Endothelial cell of umbilical vein (primary cell): ENCODE data around the gene CHGA. TPM values are rescaled to one million over a fixed set of nuclear protein-coding genes. Genes with fewer than 3 reads are reported as not detected.

Source experiments
- BruUV-seq: library from RNA; stranded (reverse); fragments of 400-500 nt; replicated peaks from 2 replicates; lab custom pipeline; 2021; lab: Mats Ljungman, UMichigan
- CTCF ChIA-PET: fragments of 300-600, 350-600 bp; sonication (Branson Sonifier 250); formaldehyde crosslinking; loops from one replicate; lab custom pipeline; 2021; ENCODE audit warnings: antibody characterized with exemption, inconsistent platforms; lab: Charles Lee
- POLR2A ChIA-PET: fragments of 300-600, 350-600 bp; sonication (Branson Sonifier 250); formaldehyde crosslinking; loops from one replicate; lab custom pipeline; 2021; ENCODE audit warnings: antibody characterized with exemption, inconsistent platforms; lab: Charles Lee
- DNase-seq: peaks from one replicate; pipeline ENCODE4 v3.0.0-alpha.2; 2011; ENCODE audit warnings: low read depth, low spot score
- FAIRE-seq: peaks from 2 replicates; lab custom pipeline; 2011; peaks lifted over from hg19 to GRCh38; lab: Jason Lieb, UNC
- H2AFZ ChIP-seq: 2 replicates; pipeline ENCODE4 v1.6.0; 2012; ENCODE audit warnings: low read depth, low read length, control low read depth, inconsistent platforms
- H3K27ac ChIP-seq: 2 replicates; pipeline ENCODE4 v1.5.1; 2011; ENCODE audit warnings: low read depth, mild to moderate bottlenecking, control low read depth, low read length, moderate library complexity; ENCODE audit not compliant: insufficient read depth
- H3K27me3 ChIP-seq, 2 experiments: 2 replicates each; pipeline versions ENCODE4 v1.6.0 to v1.6.1; 2011; ENCODE audit warnings: low read length in 2 of 2, mixed read lengths in 1 of 2; ENCODE audit not compliant: control insufficient read depth in 2 of 2, insufficient read depth in 2 of 2
- H3K36me3 ChIP-seq, 2 experiments: 2 replicates in 1 of 2; 3 replicates in 1 of 2; pipeline ENCODE4 v1.5.1; 2011; ENCODE audit warnings: low read length in 2 of 2, mild to moderate bottlenecking in 1 of 2, moderate library complexity in 1 of 2; ENCODE audit not compliant: control insufficient read depth in 2 of 2, insufficient read depth in 2 of 2; ENCODE audit errors: extremely low read depth in 1 of 2
- H3K4me1 ChIP-seq: 3 replicates; pipeline ENCODE4 v1.5.1; 2011; ENCODE audit warnings: mild to moderate bottlenecking, low read length; ENCODE audit not compliant: control insufficient read depth, insufficient read depth; ENCODE audit errors: extremely low read depth
- H3K4me2 ChIP-seq: 2 replicates; pipeline ENCODE4 v1.6.1; 2011; ENCODE audit warnings: low read length, control low read depth, mixed read lengths; ENCODE audit not compliant: insufficient read depth
- H3K4me3 ChIP-seq, 3 experiments: fragments of 200-600 bp in 1 of 3; sonication (generic), shearing (Covaris generic) in 1 of 3; replicated peaks in 1 of 3; 2 replicates each; pipeline ENCODE4 v1.5.1; 2011 to 2016; ENCODE audit warnings: control low read depth in 3 of 3, low read length in 3 of 3, mild to moderate bottlenecking in 2 of 3, inconsistent platforms in 1 of 3, low read depth in 1 of 3, moderate library complexity in 1 of 3; ENCODE audit not compliant: insufficient read depth in 1 of 3
- H3K79me2 ChIP-seq: 2 replicates; pipeline ENCODE4 v1.6.0; 2012; ENCODE audit warnings: low read length, inconsistent platforms; ENCODE audit not compliant: control insufficient read depth, insufficient read depth
- H3K9ac ChIP-seq: replicated peaks from 2 replicates; pipeline ENCODE3; 2011; ENCODE audit warnings: low read length, control low read depth; ENCODE audit not compliant: insufficient read depth; ENCODE audit errors: extremely low read depth
- H3K9me1 ChIP-seq: replicated peaks from 3 replicates; pipeline ENCODE4 v1.6.0; 2011; ENCODE audit warnings: mild to moderate bottlenecking, low read length; ENCODE audit not compliant: control insufficient read depth, insufficient read depth; ENCODE audit errors: extremely low read depth
- H3K9me3 ChIP-seq: replicated peaks from 2 replicates; pipeline ENCODE4 v1.5.1; 2012; ENCODE audit warnings: low read length, inconsistent platforms; ENCODE audit not compliant: control insufficient read depth, insufficient read depth
- H4K20me1 ChIP-seq: replicated peaks from 2 replicates; pipeline ENCODE3; 2011; ENCODE audit warnings: mild to moderate bottlenecking, low read length; ENCODE audit not compliant: control insufficient read depth, insufficient read depth; ENCODE audit errors: extremely low read depth
- CTCF ChIP-seq, 2 donors: IDR thresholded peaks; 1 replicate in 1 of 2; 2 replicates in 1 of 2; pipeline ENCODE4 v1.5.1; 2011; ENCODE audit warnings: low read length in 2 of 2, mild to moderate bottlenecking in 2 of 2, moderate library complexity in 2 of 2, control low read depth in 1 of 2, inconsistent platforms in 1 of 2, low read depth in 1 of 2; ENCODE audit not compliant: insufficient read depth in 1 of 2; ENCODE audit errors: extremely low read depth in 1 of 2
- EZH2 ChIP-seq: IDR thresholded peaks from 2 replicates; pipeline ENCODE4 v1.6.1; 2012; ENCODE audit warnings: borderline replicate concordance, low read depth, mild to moderate bottlenecking, moderate library complexity, low read length, inconsistent platforms; ENCODE audit not compliant: severe bottlenecking
- FOS ChIP-seq: IDR thresholded peaks from 2 replicates; pipeline ENCODE4 v1.6.1; 2011; ENCODE audit warnings: mild to moderate bottlenecking, low read length, moderate library complexity, borderline replicate concordance; ENCODE audit not compliant: insufficient read depth
- GATA2 ChIP-seq: IDR thresholded peaks from 2 replicates; pipeline ENCODE4 v1.7.0; 2011; ENCODE audit warnings: low read depth, mild to moderate bottlenecking, moderate library complexity, mixed read lengths, low read length; ENCODE audit not compliant: insufficient read length, insufficient read depth
- JUN ChIP-seq: IDR thresholded peaks from 2 replicates; pipeline ENCODE4 v1.6.1; 2011; ENCODE audit warnings: borderline replicate concordance, low read depth; ENCODE audit not compliant: insufficient read length, insufficient read depth
- MAX ChIP-seq: IDR thresholded peaks from 2 replicates; pipeline ENCODE4 v1.6.1; 2011; ENCODE audit not compliant: insufficient read depth, insufficient read length
- MYC ChIP-seq: IDR thresholded peaks from one replicate; pipeline ENCODE4 v1.6.1; 2011; ENCODE audit warnings: mild to moderate bottlenecking, low read depth, low read length
- POLR2A ChIP-seq: IDR thresholded peaks from 2 replicates; pipeline ENCODE4 v1.6.1; 2012; ENCODE audit warnings: low read depth, mild to moderate bottlenecking, control low read depth, low read length
- POLR2AphosphoS5 ChIP-seq: IDR thresholded peaks from 2 replicates; pipeline ENCODE4 v1.6.1; 2012; ENCODE audit warnings: low read depth, mild to moderate bottlenecking, control low read depth, low read length, moderate library complexity; ENCODE audit not compliant: insufficient read depth
- dilution Hi-C: fragments of 300-500 bp; cut with MboI; formaldehyde crosslinking; loops from one replicate; pipeline ENCODE4 v1.15.0; 2019; ENCODE audit warnings: low sequenced_read_pairs; ENCODE audit not compliant: extremely low pct_ligation_motif_present
- intact Hi-C: fragments of 100-400 bp; cut with micrococcal nuclease; formaldehyde crosslinking; loops from one replicate; pipeline ENCODE4 v1.10.0; 2022
- polyA plus RNA-seq, 4 experiments: library from polyadenylated mRNA; depleted of rRNA in 3 of 4; stranded (reverse) in 3 of 4; unstranded in 1 of 4; fragments of >200 nt; gene quantifications; 2 replicates each; pipeline versions ENCODE4 v1.2.1 to v1.2.3, GENCODE V29; 2011 to 2012; ENCODE audit warnings: missing spikeins in 1 of 4
- total RNA-seq: library from RNA; stranded (reverse); gene quantifications from 2 replicates; pipeline ENCODE4 v1.2.3, GENCODE V29; 2021

Gene CHGA
- total and polyA plus RNA-seq, 2 donors (not counting 3 experiments of a cell fraction or from before 2014, with no cell fraction given), result not detected

- Histone ChIP-seq H4K20me1 (no peaks in the 10 kb centered on the region), H2AFZ (no peak overlapping the region), H3K9me3 (no peaks in the 10 kb centered on the region), H3K4me2 (no peak overlapping the region), H3K9ac (no peak overlapping the region), H3K79me2 (no peaks in the 10 kb centered on the region), H3K36me3 (no peaks in the 10 kb centered on the region), H3K9me1 (no peaks in the 10 kb centered on the region), H3K27ac (no peak overlapping the region), H3K4me3 (no peak overlapping the region), H3K4me1 (no peaks in the 10 kb centered on the region), H3K27me3 (no peaks in the 10 kb centered on the region)
- dilution Hi-C loops (loop anchor here (25.0 kb wide), 1 partner anchor 168 kb away; no protein-coding TSS in a partner anchor), intact Hi-C loops (no loop called here)
- POLR2A ChIA-PET, result no interaction called here
- TF ChIP-seq POLR2A, result no peak
- TF ChIP-seq GATA2, result no peak
- no peak for TF ChIP-seq CTCF (IDR thresholded peaks at IDR 0.05; ENCODE audit: extremely low read depth in 1 of 2, insufficient read depth in 1 of 2, low read depth in 1 of 2, low read length in 2 of 2)
- no peak for TF ChIP-seq POLR2AphosphoS5
- TF ChIP-seq FOS, result no peak
- no peak for TF ChIP-seq JUN
- TF ChIP-seq EZH2, result no peak
- TF ChIP-seq MYC, result no peak
- TF ChIP-seq MAX, result no peak
- CTCF ChIA-PET, result interaction anchor here (1.0 to 1.5 kb wide), 2 partner anchors 10 to 163 kb away, joined by 3 to 4 read pairs; no protein-coding TSS in a partner anchor
- BruUV-seq, result no TSS peak
- FAIRE-seq (no peak), DNase-seq (no peak)
Measured at GRCh38 chr14:92969430-92969829, 46.5 kb downstream of the CHGA start.
